Measurements from ENCODE around the gene KRTAP19-1. TPM values are rescaled to one million over a fixed set of nuclear protein-coding genes. Genes with fewer than 3 reads are reported as not detected.

Gene KRTAP19-1
- total RNA-seq, 1 experiment from 2014 or later: not detected

DNA sequence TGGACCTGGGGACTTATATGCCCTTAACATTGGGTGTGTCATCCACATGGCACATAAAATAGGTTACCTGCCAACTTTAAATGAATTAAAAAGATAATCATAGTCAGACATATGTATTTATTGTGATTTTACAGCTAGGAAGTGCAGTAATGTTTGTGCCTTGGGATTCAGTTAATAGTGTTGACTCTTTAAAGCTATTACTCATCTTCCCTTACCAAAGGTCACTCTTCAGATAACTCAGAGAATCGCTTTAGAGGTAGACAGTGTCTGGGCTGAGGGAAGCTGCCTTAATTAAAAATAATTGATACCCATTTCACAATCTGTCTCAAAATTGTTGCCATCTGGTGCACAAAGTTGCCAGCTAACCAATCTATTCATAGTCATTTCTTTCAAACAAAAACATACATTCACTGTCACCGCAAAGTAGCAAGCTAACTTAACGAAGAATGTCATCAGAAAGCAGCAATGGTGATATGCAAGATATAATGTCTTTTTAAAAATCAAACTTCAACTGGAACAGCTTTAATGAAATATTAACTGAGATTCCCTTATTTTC is 43.1 kb downstream of the KRTAP19-1 start:
- DNase-seq (ENCODE audit: low read depth): no peak
- in situ Hi-C loops (cut with HindIII; ENCODE audit: low pct_unique_long_range_greater_than_20kb, low sequenced_read_pairs): no loop called here

- DNase-seq (ENCODE audit: low read depth): peak; percentile 26
These were observed 46.0 kb downstream of the KRTAP19-1 start for GRCh38 chr21:30434033-30434631.

DNA sequence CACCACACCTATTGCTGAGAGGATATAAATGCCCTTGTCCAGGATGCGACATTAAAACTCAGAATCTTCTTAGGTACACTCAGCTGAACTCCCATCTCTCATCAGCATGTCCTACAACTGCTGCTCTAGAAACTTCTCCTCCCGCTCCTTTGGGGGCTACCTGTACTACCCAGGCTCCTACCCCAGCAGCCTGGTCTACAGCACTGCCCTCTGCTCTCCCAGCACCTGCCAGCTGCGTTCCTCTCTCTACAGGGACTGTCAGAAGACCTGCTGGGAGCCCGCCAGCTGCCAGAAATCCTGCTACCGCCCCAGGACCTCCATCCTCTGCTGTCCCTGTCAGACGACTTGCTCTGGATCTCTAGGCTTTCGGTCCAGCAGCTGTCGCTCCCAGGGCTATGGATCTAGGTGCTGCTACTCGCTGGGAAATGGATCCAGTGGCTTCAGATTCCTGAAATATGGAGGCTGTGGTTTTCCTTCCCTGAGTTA is 50.0 kb downstream of the KRTAP19-1 start, which contains the start of gene KRTAP13-4:
KRTAP13-4 (plus strand) TSS at position 51 of the 486 bp plus-strand sequence; CDS start at position 107, 56 bp downstream.
- no peak for DNase-seq (ENCODE audit: low read depth)

More at GRCh38 chr21:30434033-30434631, 46.0 kb downstream of the KRTAP19-1 start:
- in situ Hi-C loops (cut with HindIII; ENCODE audit: low pct_unique_long_range_greater_than_20kb, low sequenced_read_pairs): no loop called here

More for the DNA sequence above, 50.0 kb downstream of the KRTAP19-1 start, which contains the start of gene KRTAP13-4:
- in situ Hi-C loops (cut with HindIII; ENCODE audit: low pct_unique_long_range_greater_than_20kb, low sequenced_read_pairs): no loop called here

Other genes with a start within 250 kb of the KRTAP19-1 start
- not detected in 2 replicates for gene KRTAP24-1, start 197.4 kb downstream of the KRTAP19-1 start, total RNA-seq (2014; rRNA removed; shearing (Covaris generic); ENCODE audit: low replicate concordance)
- gene KRTAP25-1, start 190.9 kb downstream of the KRTAP19-1 start, total RNA-seq (2014; rRNA removed; shearing (Covaris generic); ENCODE audit: low replicate concordance): not detected in 2 replicates
- not detected in 2 replicates for gene KRTAP26-1, start 160.1 kb downstream of the KRTAP19-1 start, total RNA-seq (2014; rRNA removed; shearing (Covaris generic); ENCODE audit: low replicate concordance)
- not detected in 2 replicates for gene KRTAP27-1, start 142.7 kb downstream of the KRTAP19-1 start, total RNA-seq (2014; rRNA removed; shearing (Covaris generic); ENCODE audit: low replicate concordance)
- not detected in 2 replicates for gene KRTAP23-1, start 131.8 kb downstream of the KRTAP19-1 start, total RNA-seq (2014; rRNA removed; shearing (Covaris generic); ENCODE audit: low replicate concordance)
- gene KRTAP13-2, start 108.1 kb downstream of the KRTAP19-1 start, total RNA-seq (2014; rRNA removed; shearing (Covaris generic); ENCODE audit: low replicate concordance): not detected in 2 replicates
- gene KRTAP13-1, start 84.3 kb downstream of the KRTAP19-1 start, total RNA-seq (2014; rRNA removed; shearing (Covaris generic); ENCODE audit: low replicate concordance): not detected in 2 replicates
- not detected in 2 replicates for gene KRTAP13-3, start 54.4 kb downstream of the KRTAP19-1 start, total RNA-seq (2014; rRNA removed; shearing (Covaris generic); ENCODE audit: low replicate concordance)
- not detected in 2 replicates for gene KRTAP13-4, start 50.1 kb downstream of the KRTAP19-1 start, total RNA-seq (2014; rRNA removed; shearing (Covaris generic); ENCODE audit: low replicate concordance)
- gene KRTAP15-1, start 40.1 kb downstream of the KRTAP19-1 start, total RNA-seq (2014; rRNA removed; shearing (Covaris generic); ENCODE audit: low replicate concordance): not detected in 2 replicates
- not detected in 2 replicates for gene KRTAP19-2, start 7.1 kb upstream of the KRTAP19-1 start, total RNA-seq (2014; rRNA removed; shearing (Covaris generic); ENCODE audit: low replicate concordance)
- gene KRTAP19-3, start 11.6 kb upstream of the KRTAP19-1 start, total RNA-seq (2014; rRNA removed; shearing (Covaris generic); ENCODE audit: low replicate concordance): not detected in 2 replicates
- gene KRTAP19-4, start 16.8 kb upstream of the KRTAP19-1 start, total RNA-seq (2014; rRNA removed; shearing (Covaris generic); ENCODE audit: low replicate concordance): not detected in 2 replicates
- gene KRTAP19-5, start 21.8 kb upstream of the KRTAP19-1 start, total RNA-seq (2014; rRNA removed; shearing (Covaris generic); ENCODE audit: low replicate concordance): not detected in 2 replicates
- gene KRTAP19-6, start 61.5 kb upstream of the KRTAP19-1 start, total RNA-seq (2014; rRNA removed; shearing (Covaris generic); ENCODE audit: low replicate concordance): not detected in 2 replicates
- gene KRTAP19-7, start 80.9 kb upstream of the KRTAP19-1 start, total RNA-seq (2014; rRNA removed; shearing (Covaris generic); ENCODE audit: low replicate concordance): not detected in 2 replicates
- gene KRTAP22-2, start 110.0 kb upstream of the KRTAP19-1 start, total RNA-seq (2014; rRNA removed; shearing (Covaris generic); ENCODE audit: low replicate concordance): not detected in 2 replicates
- not detected in 2 replicates for gene KRTAP6-3, start 112.1 kb upstream of the KRTAP19-1 start, total RNA-seq (2014; rRNA removed; shearing (Covaris generic); ENCODE audit: low replicate concordance)
- gene KRTAP6-2, start 118.5 kb upstream of the KRTAP19-1 start, total RNA-seq (2014; rRNA removed; shearing (Covaris generic); ENCODE audit: low replicate concordance): not detected in 2 replicates
- gene KRTAP22-1, start 120.7 kb upstream of the KRTAP19-1 start, total RNA-seq (2014; rRNA removed; shearing (Covaris generic); ENCODE audit: low replicate concordance): not detected in 2 replicates
- not detected in 2 replicates for gene KRTAP6-1, start 133.6 kb upstream of the KRTAP19-1 start, total RNA-seq (2014; rRNA removed; shearing (Covaris generic); ENCODE audit: low replicate concordance)
- gene KRTAP20-1, start 136.1 kb upstream of the KRTAP19-1 start, total RNA-seq (2014; rRNA removed; shearing (Covaris generic); ENCODE audit: low replicate concordance): not detected in 2 replicates
- gene KRTAP20-4, start 140.3 kb upstream of the KRTAP19-1 start, total RNA-seq (2014; rRNA removed; shearing (Covaris generic); ENCODE audit: low replicate concordance): not detected in 2 replicates
- gene KRTAP20-2, start 154.8 kb upstream of the KRTAP19-1 start, total RNA-seq (2014; rRNA removed; shearing (Covaris generic); ENCODE audit: low replicate concordance): not detected in 2 replicates
- not detected in 2 replicates for gene KRTAP20-3, start 162.5 kb upstream of the KRTAP19-1 start, total RNA-seq (2014; rRNA removed; shearing (Covaris generic); ENCODE audit: low replicate concordance)
- gene KRTAP21-3, start 238.4 kb upstream of the KRTAP19-1 start, total RNA-seq (2014; rRNA removed; shearing (Covaris generic); ENCODE audit: low replicate concordance): not detected in 2 replicates

Measured in Caki2 (cell line).